ENCODE measurements around the gene RHCG.

The RHCG gene

GRCh38 chr15:89433686-89434085 is 62.7 kb downstream of the RHCG start:
- no peak for TF ChIP-seq CTCF (IDR thresholded peaks at IDR 0.05; ENCODE audit: insufficient read depth, low read depth, low read length, missing control alignments)
- no peak for DNase-seq (ENCODE audit: low read depth)
- no peak overlapping the region for H3K4me3 ChIP-seq (ENCODE audit: low read length)

GRCh38 chr15:89430530-89431341 is 65.6 kb downstream of the RHCG start:
- DNase-seq (ENCODE audit: low read depth), result peak; percentile 58
- peak; percentile 94 for TF ChIP-seq CTCF (IDR thresholded peaks at IDR 0.05; ENCODE audit: insufficient read depth, low read depth, low read length, missing control alignments)
- H3K4me3 ChIP-seq (ENCODE audit: low read length), result peak overlapping the region; percentile 27

GRCh38 chr15:89429986-89430385 is 66.4 kb downstream of the RHCG start:
- DNase-seq (ENCODE audit: low read depth), result no peak
- H3K4me3 ChIP-seq (ENCODE audit: low read length), result no peak overlapping the region
- no peak for TF ChIP-seq CTCF (IDR thresholded peaks at IDR 0.05; ENCODE audit: insufficient read depth, low read depth, low read length, missing control alignments)

GRCh38 chr15:89429023-89429422 is 67.4 kb downstream of the RHCG start:
- no peak for DNase-seq (ENCODE audit: low read depth)
- H3K4me3 ChIP-seq (ENCODE audit: low read length), result no peak overlapping the region
- TF ChIP-seq CTCF (IDR thresholded peaks at IDR 0.05; ENCODE audit: insufficient read depth, low read depth, low read length, missing control alignments), result no peak

GRCh38 chr15:89428246-89428645 is 68.1 kb downstream of the RHCG start:
- DNase-seq (ENCODE audit: low read depth), result no peak
- TF ChIP-seq CTCF (IDR thresholded peaks at IDR 0.05; ENCODE audit: insufficient read depth, low read depth, low read length, missing control alignments), result no peak
- H3K4me3 ChIP-seq (ENCODE audit: low read length), result no peak overlapping the region

- no peak for TF ChIP-seq CTCF (IDR thresholded peaks at IDR 0.05; ENCODE audit: insufficient read depth, low read depth, low read length, missing control alignments)
- H3K4me3 ChIP-seq (ENCODE audit: low read length), result no peak overlapping the region
- no peak for DNase-seq (ENCODE audit: low read depth)
These were observed 69.9 kb downstream of the RHCG start for GRCh38 chr15:89426500-89426899.

GRCh38 chr15:89423981-89424380 is 72.4 kb downstream of the RHCG start:
- H3K4me3 ChIP-seq (ENCODE audit: low read length), result no peak overlapping the region
- DNase-seq (ENCODE audit: low read depth), result no peak
- no peak for TF ChIP-seq CTCF (IDR thresholded peaks at IDR 0.05; ENCODE audit: insufficient read depth, low read depth, low read length, missing control alignments)

All from epithelial cell of esophagus (primary cell).